Measurements from ENCODE around the gene WDSUB1.

The WDSUB1 gene

GRCh38 chr2:159265171-159265576 is 21.3 kb downstream of the WDSUB1 start:
- DNase-seq, result no peak

- no peak for DNase-seq
Measured at GRCh38 chr2:159262904-159263303, 23.6 kb downstream of the WDSUB1 start.

GRCh38 chr2:159262226-159262625 is 24.3 kb downstream of the WDSUB1 start:
- DNase-seq, result no peak

GRCh38 chr2:159256159-159256558 is 30.3 kb downstream of the WDSUB1 start:
- DNase-seq, result no peak

- no peak for DNase-seq
Measured at GRCh38 chr2:159252905-159253304, 33.6 kb downstream of the WDSUB1 start.

- no peak for DNase-seq
Measured at GRCh38 chr2:159251296-159252173, 35.0 kb downstream of the WDSUB1 start.

- no peak for DNase-seq
Measured at GRCh38 chr2:159249990-159250715, 36.4 kb downstream of the WDSUB1 start.

GRCh38 chr2:159246325-159246988 is 40.0 kb downstream of the WDSUB1 start:
- no peak for DNase-seq

- DNase-seq, result no peak
Measured at GRCh38 chr2:159243529-159243928, 43.0 kb downstream of the WDSUB1 start.

GRCh38 chr2:159234868-159235267 is 51.6 kb downstream of the WDSUB1 start:
- DNase-seq, result no peak

- no peak for DNase-seq
Measured at GRCh38 chr2:159232456-159233170, 53.9 kb downstream of the WDSUB1 start.

GRCh38 chr2:159230145-159230877 is 56.2 kb downstream of the WDSUB1 start:
- DNase-seq, result no peak

- DNase-seq, result no peak
Measured at GRCh38 chr2:159229476-159230144, 56.9 kb downstream of the WDSUB1 start.

- no peak for DNase-seq
Measured at GRCh38 chr2:159228081-159228581, 58.4 kb downstream of the WDSUB1 start.

- no peak for DNase-seq
Measured at GRCh38 chr2:159227467-159227866, 59.0 kb downstream of the WDSUB1 start.

- DNase-seq, result no peak
Measured at GRCh38 chr2:159226608-159227385, 59.7 kb downstream of the WDSUB1 start.

GRCh38 chr2:159226059-159226461 is 60.4 kb downstream of the WDSUB1 start:
- no peak for DNase-seq

GRCh38 chr2:159225025-159226016 is 61.2 kb downstream of the WDSUB1 start:
- no peak for DNase-seq

All from NCI-H446 (cell line).